ENCODE results near the gene PSMA6.
"Not testable (repeated sequence)": the region's sequence is repeated elsewhere in the genome, so short reads cannot be mapped to it uniquely, and the experiment has no call there.

PSMA6 gene

DNA sequence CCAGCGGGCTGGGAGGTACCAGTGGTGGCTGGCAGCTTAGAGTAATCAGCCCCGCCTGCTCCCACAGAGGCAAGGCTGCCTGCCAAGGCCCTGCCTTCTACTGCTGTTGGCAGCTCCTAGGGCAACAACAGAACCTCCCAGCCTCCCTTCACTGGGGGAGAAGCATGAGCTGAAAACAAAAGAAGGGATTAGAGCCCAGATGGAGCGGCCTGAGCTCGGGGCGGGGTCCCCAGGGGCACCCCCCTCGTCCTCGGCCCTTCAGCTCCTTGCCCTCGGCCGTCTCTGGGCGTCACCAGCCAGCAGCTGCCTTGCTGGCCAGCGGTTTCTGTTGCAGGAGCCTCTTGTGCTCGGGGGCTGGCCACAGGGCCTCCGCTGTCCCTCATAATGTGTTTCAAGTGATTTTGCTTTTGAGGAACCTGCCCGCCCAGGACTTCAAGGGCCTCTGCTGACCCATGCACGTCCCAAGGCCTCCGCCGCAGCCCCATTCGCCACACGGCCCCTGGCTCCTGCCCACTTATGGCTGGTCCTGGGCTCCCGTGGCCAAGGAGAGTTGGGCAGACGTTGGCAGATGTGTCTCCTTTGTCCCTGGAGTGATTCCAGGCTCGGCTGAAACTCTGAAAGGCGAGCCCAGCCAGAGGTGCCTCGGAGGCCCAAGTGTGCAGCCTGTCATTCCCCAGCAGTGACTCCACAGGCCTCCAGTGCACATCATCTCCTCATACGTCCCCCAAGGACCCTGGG, 49.7 kb downstream of the PSMA6 start:
- DNase-seq (ENCODE audit: extremely low read depth in 1 of 2, low read depth in 1 of 2) = peak in 1 of 2 donors; percentile 17

DNA sequence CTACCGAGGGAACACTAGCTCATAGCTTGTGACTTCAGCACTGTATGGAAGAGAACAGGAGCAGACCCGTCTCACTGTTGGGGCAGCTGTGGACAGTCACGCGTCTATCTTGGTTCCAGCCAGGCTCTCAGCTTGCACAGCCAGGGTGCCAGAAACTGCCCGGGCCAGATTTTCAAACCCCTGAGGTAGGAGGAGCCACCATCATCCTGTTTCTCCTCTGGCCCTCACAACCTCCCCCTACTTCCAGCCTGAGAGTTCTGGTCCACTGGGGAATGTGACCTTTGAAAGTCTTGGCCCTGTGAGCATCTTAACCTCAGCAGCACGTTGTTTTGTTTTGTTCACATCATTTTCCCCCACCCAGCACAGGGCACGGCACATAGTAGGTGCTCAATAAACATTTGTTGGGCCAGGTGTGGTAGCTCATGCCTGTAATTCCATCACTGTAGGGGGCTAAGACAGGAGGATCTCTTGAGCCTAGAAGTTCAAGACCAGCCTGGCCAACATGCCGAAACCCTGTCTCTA, 50.4 kb downstream of the PSMA6 start:
- no peak for DNase-seq (ENCODE audit: extremely low read depth in 1 of 2, low read depth in 1 of 2)

DNA sequence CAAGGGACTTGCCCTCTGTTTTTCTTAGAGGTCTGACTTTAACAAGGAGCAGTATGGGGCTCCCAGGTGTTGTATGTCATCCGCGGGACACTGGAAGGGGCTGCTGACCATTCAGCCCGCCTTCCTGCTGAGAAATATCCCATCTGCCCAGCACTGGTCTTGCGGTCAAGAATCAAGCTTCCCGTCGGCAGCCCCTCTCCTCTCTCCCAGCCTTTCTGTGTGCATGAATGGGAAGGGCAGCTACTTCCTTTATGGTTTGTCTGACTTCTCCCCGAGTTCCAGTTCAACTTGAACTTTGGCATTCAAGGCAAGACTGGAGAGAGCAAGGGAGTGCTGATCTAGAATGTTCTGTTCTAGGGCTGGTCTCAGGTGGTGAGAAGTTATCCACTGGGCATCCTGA, 51.5 kb downstream of the PSMA6 start:
- DNase-seq (ENCODE audit: extremely low read depth in 1 of 2, low read depth in 1 of 2) = no peak

DNA sequence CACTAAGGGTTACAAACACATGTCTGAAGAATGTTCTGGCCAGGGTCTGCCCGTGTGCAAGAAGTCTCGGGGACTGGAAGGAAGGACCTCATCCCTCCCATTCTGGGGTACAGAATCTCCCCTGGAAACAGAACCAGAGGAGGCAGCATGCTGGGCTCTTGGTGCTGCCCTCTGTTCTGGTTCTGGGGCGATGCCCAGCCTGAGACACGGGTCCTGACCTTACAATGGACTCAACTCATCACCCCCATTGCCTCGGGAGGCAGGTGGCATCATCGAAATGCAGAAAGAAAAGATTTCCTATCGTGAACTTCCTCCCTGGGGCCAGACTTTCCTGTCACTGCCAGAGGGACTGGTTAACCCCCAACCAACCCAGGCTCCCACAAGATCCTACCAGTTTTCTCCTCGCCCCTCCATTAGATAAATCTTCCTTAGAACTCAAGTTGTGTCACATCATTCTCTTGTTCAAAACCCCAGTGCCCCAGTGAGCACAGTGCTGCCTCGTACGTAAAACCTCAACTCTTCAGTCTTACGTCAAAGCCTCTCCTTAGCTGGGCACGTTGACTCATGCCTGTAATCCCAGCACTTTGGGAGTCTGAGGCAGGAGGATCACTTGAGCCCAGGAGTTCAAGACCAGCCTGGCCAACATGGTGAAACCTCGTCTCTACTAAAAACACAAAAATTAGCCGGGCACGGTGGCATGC, 52.1 kb downstream of the PSMA6 start:
- DNase-seq (ENCODE audit: extremely low read depth in 1 of 2, low read depth in 1 of 2) = no peak

DNA sequence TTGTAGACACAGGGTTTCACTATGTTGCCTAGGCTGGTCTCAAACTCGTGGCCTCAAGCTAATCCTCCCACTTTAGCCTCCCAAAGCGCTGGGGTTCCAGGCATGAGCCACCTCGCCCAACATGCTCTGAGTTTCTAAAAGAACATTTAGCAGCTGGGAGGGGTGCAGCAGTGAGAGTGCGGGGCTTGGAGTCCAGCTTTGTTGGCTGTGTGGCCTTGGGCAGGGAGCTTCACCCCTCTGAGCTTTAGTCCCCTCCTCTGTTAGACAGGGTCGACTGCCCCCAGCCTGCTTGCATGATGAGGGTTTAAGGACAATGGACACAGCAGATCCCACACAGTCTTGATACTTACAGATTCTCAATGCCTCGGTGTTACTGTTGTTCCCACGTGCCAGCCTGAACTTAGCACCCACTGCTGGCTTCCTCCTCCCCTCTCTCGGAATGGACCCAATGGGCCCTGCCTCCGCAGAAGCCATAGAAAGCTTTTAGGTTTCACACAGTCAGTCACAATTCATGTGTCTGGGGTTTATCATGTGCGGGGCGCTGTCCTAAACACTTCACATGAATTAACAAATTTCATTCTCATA, 54.6 kb downstream of the PSMA6 start:
- no peak for DNase-seq (ENCODE audit: extremely low read depth in 1 of 2, low read depth in 1 of 2)

DNA sequence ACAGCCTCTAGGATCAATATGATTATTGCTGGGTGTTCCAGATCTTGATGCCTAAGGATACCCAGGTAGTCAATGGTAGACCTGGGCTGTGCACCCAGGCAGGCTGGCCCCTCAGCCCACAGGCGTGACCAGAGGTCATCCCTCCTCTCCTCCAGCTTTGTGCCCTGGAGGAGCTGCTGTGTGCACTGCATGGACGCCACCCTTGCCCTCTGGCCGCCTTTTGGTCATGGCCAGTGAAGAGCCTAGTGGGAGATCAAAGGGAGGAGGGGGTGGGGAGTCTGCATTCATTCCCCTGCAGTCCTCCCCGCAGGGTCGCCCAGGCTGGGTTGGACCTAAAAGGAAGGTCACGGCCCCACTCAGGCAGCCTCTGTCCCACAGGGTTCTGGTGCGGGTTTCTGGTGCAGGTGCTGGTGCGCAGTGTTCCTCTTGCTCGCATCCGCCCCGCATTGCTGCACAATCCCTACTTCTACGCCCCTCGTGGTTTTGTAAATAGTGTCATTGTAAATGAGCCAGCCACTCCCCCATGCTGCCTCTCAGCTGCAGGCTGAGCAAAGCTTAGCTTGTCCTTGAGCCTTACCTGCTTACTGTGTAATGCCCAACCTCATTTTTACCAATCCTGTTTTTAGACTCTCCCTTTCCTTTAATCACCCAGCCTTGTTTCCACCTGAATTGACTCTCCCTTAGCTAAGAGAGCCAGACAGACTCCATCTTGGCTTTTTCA, 55.3 kb downstream of the PSMA6 start:
- no peak for DNase-seq (ENCODE audit: extremely low read depth in 1 of 2, low read depth in 1 of 2)

DNA sequence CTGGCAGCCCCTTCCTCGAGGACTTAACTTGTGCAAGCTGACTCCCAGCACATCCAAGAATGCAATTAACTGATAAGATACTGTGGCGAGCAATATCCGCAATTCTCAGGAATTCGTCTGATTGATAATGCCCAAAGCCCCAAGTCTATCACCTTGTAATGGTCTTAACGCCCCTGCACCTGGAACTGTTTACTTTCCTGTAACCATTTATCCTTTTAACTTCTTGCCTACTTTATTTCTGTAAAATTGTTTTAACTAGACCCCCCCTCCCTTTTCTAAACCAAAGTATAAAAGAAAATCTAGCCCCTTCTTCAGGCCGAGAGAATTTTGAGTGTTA, 55.8 kb downstream of the PSMA6 start:
- not testable (repeated sequence) for DNase-seq (ENCODE audit: extremely low read depth in 1 of 2, low read depth in 1 of 2)

DNA sequence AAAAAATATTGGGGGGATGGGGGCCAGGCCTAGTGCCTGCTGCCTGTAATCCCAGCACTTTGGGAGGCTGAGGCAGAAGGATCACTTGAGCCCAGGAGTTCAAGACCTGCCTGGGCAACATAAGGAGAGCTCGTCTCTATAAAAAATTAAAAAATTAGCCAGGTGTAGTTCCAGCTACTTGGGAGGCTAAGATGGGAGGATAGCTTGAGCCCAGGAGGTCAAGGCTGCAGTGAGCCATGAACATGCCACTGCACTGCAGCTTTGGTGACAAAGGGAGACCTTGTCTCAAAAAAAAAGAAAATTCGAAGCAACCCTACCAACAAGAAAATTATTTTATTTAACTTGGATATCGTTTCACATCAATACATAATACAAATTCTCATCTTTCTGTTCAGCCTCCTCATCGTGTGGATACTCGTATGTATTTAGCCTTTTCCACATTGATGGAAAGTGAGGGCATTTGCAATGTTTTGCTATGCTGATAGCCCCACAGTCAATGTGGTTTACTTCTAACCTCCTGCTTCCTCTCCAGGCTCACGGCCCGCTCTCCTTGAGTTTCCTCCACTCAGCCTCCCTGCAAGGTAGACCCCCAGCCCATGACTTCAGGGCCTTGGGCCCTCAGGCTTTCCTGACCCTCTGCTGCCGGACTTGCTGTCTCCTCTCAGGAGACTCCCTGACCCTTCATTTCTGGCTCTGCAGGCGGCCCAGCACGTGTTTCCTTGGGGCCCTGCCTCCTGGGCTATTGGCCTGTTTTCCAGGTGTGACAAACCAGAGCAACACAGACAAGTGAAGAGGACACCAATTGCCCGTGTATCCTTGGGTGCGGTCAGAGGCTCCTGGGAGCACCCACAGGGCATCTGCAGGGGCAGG, 57.5 kb downstream of the PSMA6 start:
- DNase-seq (ENCODE audit: extremely low read depth in 1 of 2, low read depth in 1 of 2) = no peak

DNA sequence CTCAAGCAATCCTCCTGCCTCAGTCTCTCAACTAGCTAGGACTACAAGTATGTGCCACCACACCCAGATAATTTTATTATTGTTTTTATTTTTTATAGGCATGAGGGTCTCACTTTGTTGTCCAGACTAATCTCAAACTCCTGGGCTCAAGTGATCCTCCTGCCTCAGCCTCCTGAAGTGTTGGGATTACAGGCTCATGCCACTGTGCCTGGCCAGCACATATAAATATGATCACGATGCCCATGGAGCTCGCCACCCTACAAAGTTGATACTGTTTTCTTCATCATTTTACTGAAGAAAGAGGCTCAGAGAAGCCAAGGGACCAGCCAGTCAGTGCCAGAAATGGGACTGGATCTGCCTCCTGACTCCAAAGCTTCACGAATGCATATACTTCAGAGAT, 59.3 kb downstream of the PSMA6 start:
- DNase-seq (ENCODE audit: extremely low read depth in 1 of 2, low read depth in 1 of 2) = no peak

DNA sequence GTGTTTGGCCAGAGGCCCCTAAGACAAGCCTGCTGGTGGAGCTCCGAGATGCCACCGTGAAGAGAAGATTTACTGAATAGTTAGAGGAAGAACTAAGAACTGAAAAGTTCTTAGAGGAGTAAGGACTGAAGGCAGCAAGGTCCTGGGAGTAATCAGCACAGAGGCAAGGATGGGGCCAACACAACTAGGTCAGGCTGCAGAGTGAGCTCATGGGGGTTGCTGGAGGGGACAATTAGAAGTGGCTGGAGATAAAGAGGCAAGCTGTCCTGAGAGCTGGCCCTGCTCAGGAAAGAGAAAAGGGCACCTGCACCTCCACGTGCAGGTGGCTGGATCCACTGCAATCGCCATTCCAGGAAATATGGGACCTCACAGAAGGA, 59.7 kb downstream of the PSMA6 start:
- DNase-seq (ENCODE audit: extremely low read depth in 1 of 2, low read depth in 1 of 2) = no peak

DNA sequence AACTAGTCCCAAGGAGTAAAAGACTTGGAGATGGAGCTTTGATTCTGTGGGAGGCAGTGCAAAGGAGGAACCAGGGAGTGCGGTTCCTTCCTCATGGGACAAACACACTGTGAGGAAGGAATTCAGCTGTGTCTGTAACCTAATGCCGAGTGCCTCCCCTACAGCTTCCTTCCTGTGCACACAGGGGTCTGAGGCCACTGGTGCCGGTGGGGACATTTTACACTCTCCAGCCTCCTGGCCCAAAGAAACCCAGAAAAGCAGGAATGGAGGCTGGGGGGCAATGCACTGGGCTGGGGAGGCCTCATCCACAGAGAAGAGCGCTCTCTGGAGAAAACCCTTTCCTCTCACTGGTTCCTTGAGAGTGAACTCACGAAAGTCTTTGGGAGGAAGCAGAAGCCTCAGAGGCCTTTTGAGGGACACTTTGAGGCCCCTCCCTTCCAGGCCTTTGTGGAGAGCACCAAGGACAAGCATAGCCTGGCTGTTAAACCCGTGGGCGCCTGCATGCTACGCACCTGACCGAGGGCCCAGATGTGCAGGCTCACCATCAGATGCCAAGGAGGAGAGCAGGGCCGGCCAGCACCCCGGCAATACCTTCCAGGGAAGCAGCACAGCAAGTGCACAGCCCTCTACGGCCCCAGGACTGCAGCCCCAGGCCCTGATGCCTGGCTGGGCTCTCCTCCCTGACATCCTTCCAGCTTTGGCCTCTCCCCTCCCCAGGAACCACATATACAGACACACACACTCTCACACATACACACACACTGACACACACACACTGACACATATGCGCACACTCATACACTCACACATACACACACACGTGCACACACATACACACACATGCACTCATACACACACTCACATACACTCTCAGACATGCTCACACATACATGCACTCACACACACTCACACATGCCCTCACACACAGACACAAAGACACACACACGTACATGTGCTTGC, 60.4 kb downstream of the PSMA6 start:
- DNase-seq (ENCODE audit: extremely low read depth in 1 of 2, low read depth in 1 of 2) = no peak

DNA sequence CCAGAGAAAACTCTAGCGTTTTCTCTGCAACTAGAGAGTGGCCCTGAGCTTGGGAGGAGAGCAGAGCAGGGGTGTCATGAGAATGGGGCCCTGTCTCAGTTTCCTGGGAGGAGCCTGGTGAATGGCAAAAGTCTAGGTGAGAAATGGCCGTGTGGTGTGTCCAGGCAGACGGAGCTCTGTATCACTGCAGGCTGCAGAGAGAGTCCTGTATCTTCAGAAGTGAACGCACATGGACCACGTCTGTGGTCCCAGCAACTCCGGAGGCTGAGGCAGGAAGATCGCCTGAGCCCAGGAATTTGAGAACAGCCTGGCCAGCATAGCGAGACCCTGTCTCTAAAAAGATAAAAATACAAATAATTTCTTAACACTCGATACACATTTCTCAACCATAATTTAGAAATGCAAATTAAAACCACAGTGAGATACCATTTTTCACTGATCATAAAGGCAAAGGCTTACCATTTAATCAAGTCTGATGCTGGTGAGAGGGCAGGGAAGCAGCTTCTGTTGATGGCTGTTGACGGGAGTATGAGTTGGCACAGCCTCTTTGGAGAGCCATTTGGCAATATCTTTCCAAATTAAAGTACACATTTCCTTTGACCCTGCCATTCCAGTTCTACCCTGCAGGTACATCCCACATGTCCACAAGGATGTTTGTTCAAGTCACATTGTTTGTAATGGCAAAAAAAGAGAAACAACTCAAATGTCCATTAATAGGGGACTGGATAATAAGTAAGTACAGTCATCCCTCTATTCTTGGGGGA, 61.4 kb downstream of the PSMA6 start:
- no peak for DNase-seq (ENCODE audit: extremely low read depth in 1 of 2, low read depth in 1 of 2)

DNA sequence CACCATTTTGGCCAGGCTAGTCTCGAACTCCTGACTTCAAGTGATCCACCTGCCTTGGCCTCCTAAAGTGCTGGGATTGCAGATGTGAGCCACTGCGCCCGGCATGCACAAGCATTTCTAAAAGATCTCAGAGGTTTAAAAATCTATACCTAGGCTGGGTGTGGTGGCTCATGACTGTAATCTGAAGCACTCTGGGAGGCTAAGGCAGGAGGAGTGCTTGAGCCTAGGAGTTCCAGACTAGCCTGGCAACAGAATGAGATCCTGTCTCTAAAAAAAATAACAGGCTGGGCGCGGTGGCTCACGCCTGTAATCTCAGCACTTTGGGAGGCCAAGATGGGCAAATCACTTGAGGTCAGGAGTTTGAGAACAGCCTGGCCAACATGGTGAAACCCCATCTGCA, 63.1 kb downstream of the PSMA6 start:
- not testable (repeated sequence) for DNase-seq (ENCODE audit: extremely low read depth in 1 of 2, low read depth in 1 of 2)

DNA sequence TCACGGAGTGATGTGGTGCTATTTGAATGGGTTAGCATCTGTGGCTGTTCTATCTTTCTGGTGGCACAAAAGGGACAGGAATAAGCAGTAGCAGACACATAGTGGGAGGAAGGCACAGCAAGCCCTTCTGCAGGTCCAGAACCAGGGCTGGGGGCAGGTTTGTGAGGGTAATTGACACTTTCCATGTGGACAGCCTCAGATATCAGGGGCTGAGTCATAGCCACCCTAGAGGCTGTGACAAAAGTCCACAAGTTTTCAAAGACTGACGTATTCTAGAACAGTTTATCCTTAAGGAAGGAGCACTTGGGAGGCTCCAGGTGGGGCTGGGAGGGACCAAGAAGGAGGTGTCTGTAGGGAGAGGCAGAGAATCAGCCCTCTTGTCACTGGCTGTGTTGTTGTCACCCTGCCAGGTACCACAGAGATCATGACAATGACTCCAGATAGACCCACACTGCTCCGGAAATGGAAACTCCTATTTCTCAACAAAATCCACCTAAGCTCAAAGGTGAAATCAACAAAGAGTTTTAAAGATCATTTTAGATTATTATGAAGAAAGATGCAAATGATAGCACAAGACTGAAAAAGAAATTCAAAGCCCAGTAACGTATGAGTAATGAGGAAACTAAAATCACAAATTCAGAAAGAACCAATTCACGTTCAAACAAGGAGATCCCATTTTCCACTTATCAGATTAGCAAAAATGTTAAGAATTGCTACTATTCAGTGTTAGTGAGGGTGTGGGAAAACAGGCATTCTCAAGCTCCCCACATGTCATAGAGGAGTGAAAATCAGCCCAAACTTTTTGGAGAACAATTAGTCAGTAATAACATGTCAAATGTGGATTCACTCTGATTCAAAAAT, 64.0 kb downstream of the PSMA6 start:
- no peak for DNase-seq (ENCODE audit: extremely low read depth in 1 of 2, low read depth in 1 of 2)

DNA sequence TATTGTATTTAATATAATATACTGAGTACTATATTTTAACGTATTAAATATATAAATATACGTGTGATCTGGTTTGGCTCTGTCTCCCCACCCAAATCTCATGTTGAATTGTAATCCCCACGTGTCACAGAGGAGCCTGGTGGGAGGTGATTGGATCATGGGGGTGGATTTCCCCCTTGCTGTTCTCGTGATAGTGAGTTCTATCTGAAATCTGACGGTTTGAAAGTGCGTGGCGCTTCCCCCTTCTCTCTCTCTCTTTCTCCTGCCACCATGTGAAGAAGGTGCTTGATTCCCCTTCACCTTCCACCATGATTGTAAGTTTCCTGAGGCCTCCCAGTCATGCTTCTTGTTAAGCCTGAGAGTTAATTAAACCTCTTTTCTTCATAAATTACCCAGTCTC, 67.5 kb downstream of the PSMA6 start:
- not testable (repeated sequence) for DNase-seq (ENCODE audit: extremely low read depth in 1 of 2, low read depth in 1 of 2)

DNA sequence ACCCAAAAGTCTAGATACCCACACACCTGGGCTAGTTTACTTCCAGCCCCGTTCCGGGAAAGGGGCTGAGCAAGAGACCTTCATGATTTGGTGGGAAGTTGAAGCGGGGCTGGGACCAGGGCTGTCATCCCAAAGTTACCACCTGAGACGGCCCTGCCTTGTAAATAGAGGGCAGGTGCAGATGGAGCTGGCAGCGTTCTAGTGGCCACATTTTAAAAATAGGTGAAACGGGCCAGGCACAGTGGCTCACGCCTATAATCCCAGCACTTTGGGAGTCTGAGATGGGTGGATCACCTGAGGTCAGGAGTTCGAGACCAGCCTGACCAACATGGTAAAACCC, 68.9 kb downstream of the PSMA6 start:
- DNase-seq (ENCODE audit: extremely low read depth in 1 of 2, low read depth in 1 of 2) = no peak

DNA sequence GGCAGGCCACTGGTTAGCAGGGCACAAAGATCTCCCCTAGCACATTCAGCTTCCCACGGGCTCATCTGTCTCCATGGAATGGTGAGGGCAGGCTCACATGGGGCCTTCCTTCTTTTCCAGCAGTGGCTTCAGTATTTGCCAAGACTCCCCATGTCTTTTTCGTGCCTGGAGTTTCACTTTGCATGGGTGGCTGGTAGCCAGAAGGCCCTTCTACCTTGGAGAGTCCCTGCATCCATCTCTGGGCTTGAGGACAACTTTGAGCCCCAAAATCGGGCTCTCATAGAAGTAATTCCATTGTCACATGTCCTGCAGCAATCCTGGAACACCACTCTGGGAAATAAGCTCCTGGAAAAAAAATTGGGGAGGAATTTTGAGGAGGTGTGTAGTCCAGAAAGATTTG, 70.3 kb downstream of the PSMA6 start:
- DNase-seq (ENCODE audit: extremely low read depth in 1 of 2, low read depth in 1 of 2) = no peak

DNA sequence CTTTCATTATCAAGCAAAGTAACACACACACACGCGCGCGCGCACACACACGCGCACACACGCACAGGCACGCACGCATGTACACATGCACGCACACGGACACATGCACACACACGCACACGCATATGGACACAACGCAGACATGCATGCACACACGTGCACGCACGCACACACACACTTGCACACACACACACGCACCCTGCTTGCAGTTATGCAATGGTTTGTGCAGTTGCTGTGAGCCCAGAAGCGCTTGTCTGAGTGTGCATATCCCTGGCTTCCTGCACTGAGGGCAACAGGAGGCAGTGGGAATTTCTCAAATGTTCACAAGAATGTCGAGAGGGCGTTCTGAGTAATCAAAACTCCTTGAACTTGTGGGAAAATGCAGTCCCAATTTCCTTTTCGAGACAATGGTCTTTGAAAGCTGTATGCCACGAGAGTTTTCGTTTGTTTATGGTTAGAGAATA, 70.8 kb downstream of the PSMA6 start:
- no peak for DNase-seq (ENCODE audit: extremely low read depth in 1 of 2, low read depth in 1 of 2)

Data from activated CD8-positive, alpha-beta memory T cell treated with anti-CD3 and anti-CD28 coated beads for 1 hour (primary cell).